Measurements from ENCODE around the gene GMCL2. TPM values are rescaled to one million over a fixed set of nuclear protein-coding genes. Genes with fewer than 3 reads are reported as not detected.

Gene GMCL2
- polyA plus RNA-seq, 1 of the 3 experiments (the other 2 are of a cell fraction): not detected

- H3K9me2 ChIP-seq: no peaks in the 10 kb centered on the region
- no peak overlapping the region for H3K9ac ChIP-seq
- no peak for TF ChIP-seq IRF3 (IDR thresholded peaks at IDR 0.05; ENCODE audit: low read depth, low read length)
- no peak for TF ChIP-seq RFX5 (IDR thresholded peaks at IDR 0.05; ENCODE audit: low read length)
- no peak for TF ChIP-seq POLR2AphosphoS5 (IDR thresholded peaks at IDR 0.05; ENCODE audit: low read depth, low read length)
- TF ChIP-seq FOXJ3 (CRISPR knock-in tag; IDR thresholded peaks at IDR 0.05): no peak
- no peak for TF ChIP-seq REST (IDR thresholded peaks at IDR 0.05; ENCODE audit: low read depth, low read length)
- TF ChIP-seq MXI1 (IDR thresholded peaks at IDR 0.05; ENCODE audit: low read depth, low read length): no peak
- no peak for TF ChIP-seq JUND (IDR thresholded peaks at IDR 0.05)
- TF ChIP-seq USF2 (IDR thresholded peaks at IDR 0.05; ENCODE audit: borderline replicate concordance, low read depth, low read length): no peak
- no peak for TF ChIP-seq SIN3A (IDR thresholded peaks at IDR 0.05; ENCODE audit: borderline replicate concordance, low read depth, low read length)
- TF ChIP-seq TEAD4 (IDR thresholded peaks at IDR 0.05; ENCODE audit: borderline replicate concordance, insufficient read depth): no peak
- TF ChIP-seq EP300 (IDR thresholded peaks at IDR 0.05; ENCODE audit: borderline replicate concordance in 1 of 2, low read depth in 1 of 2, low read length in 1 of 2): no peak
- TF ChIP-seq FOXM1 (IDR thresholded peaks at IDR 0.05; ENCODE audit: low read depth): no peak
- no peak for TF ChIP-seq YY1 (IDR thresholded peaks at IDR 0.05; ENCODE audit: low read depth)
- no peak for TF ChIP-seq ELF1 (IDR thresholded peaks at IDR 0.05)
- TF ChIP-seq RCOR1 (IDR thresholded peaks at IDR 0.05; ENCODE audit: low read length): no peak
- no peak for TF ChIP-seq EZH2phosphoT487 (IDR thresholded peaks at IDR 0.05; ENCODE audit: borderline replicate concordance, low read depth)
- no peak for TF ChIP-seq SMC3 (IDR thresholded peaks at IDR 0.05; ENCODE audit: low read depth, low read length)
- TF ChIP-seq RAD21 (IDR thresholded peaks at IDR 0.05; ENCODE audit: low read length): no peak
- TF ChIP-seq USF1 (IDR thresholded peaks at IDR 0.05; ENCODE audit: borderline replicate concordance, low read depth): no peak
- DNase-seq: no peak
- H3K79me2 ChIP-seq (ENCODE audit: insufficient read depth): peaks cover 15% of the 10 kb centered on the region
- H3K27me3 ChIP-seq (ENCODE audit: insufficient read depth): no peaks in the 10 kb centered on the region
- ChIA-PET POLR2A (interaction anchor here (0.7 to 0.8 kb wide), 2 partner anchors 355 to 1210 kb away, joined by 3 read pairs; partner anchors contain the start of gene COL23A1), CTCF (interaction anchor here (0.6 to 12.2 kb wide), 32 partner anchors 8 to 389 kb away, joined by 3 to 147 read pairs (median 6); partner anchors contain the start of gene COL23A1)
- no peaks in the 10 kb centered on the region for H3K9me3 ChIP-seq
- no peak overlapping the region for H3K4me2 ChIP-seq
- H3F3A ChIP-seq (replicated peaks; ENCODE audit: insufficient read depth): peaks cover 11% of the 10 kb centered on the region
- no peaks in the 10 kb centered on the region for H4K20me1 ChIP-seq (ENCODE audit: insufficient read depth)
- H3K4me1 ChIP-seq (ENCODE audit: control insufficient read depth in 1 of 2, insufficient read depth in 2 of 2, low read depth in 1 of 2, low read length in 1 of 2): peaks cover 11 to 52% of the 10 kb centered on the region in 2 experiments; a peak in 2 of 4 replicates
- no peak overlapping the region for H2AFZ ChIP-seq (ENCODE audit: low read depth)
- peaks cover under 1 to 2% of the 10 kb centered on the region in 2 experiments for H3K36me3 ChIP-seq (replicated peaks in 1 of 2; ENCODE audit: control insufficient read depth in 1 of 2, insufficient read depth in 2 of 2, low read length in 1 of 2)
- no peak overlapping the region for H3K27ac ChIP-seq (ENCODE audit: low read depth in 2 of 2, low read length in 1 of 2)
- WGBS (ENCODE audit: low lambda C conversion rate): 60% methylated on average over 3 of the region's 3 CpGs
- H3K4me3 ChIP-seq (ENCODE audit: low read depth in 2 of 2, low read length in 1 of 2): no peak overlapping the region
These were observed 48.4 kb upstream of the GMCL2 start for GRCh38 chr5:178235588-178235974.
